HEK293 (cell line): ENCODE results near the gene ZKSCAN5.

ENCODE experiments used
- BCL11B ChIP-seq: fragments of 450-650 bp; formaldehyde crosslinking; IDR thresholded peaks from 2 replicates; pipeline ENCODE4 v1.5.1; 2016; ENCODE audit warnings: low read depth, missing biosample characterization, missing genetic modification characterization
- SP3 ChIP-seq: fragments of 450-650 bp; formaldehyde crosslinking; IDR thresholded peaks from 2 replicates; pipeline ENCODE4 v1.5.1; 2016; ENCODE audit warnings: missing biosample characterization, missing genetic modification characterization
- YY1 ChIP-seq: fragments of 450-650 bp; formaldehyde crosslinking; IDR thresholded peaks from 2 replicates; pipeline ENCODE4 v1.5.1; 2018; ENCODE audit warnings: missing biosample characterization, missing genetic modification characterization
- ZBTB8A ChIP-seq: fragments of 450-650 bp; formaldehyde crosslinking; IDR thresholded peaks from 2 replicates; pipeline ENCODE4 v1.5.1; 2016; ENCODE audit warnings: missing biosample characterization, missing genetic modification characterization
- ZNF10 ChIP-seq: fragments of 450-650 bp; formaldehyde crosslinking; IDR thresholded peaks from 2 replicates; pipeline ENCODE4 v1.5.1; 2017; ENCODE audit warnings: missing biosample characterization, missing genetic modification characterization
- ZNF211 ChIP-seq: fragments of 450-650 bp; formaldehyde crosslinking; IDR thresholded peaks from 2 replicates; pipeline ENCODE4 v1.5.1; 2016; ENCODE audit warnings: low read depth, missing biosample characterization, missing genetic modification characterization
- ZNF24 ChIP-seq: fragments of 450-650 bp; formaldehyde crosslinking; IDR thresholded peaks from 2 replicates; pipeline ENCODE4 v1.5.1; 2016; ENCODE audit warnings: missing biosample characterization, missing genetic modification characterization
- ZNF280C ChIP-seq: fragments of 450-650 bp; formaldehyde crosslinking; IDR thresholded peaks from 2 replicates; pipeline ENCODE4 v1.5.1; 2016; ENCODE audit warnings: missing biosample characterization, missing genetic modification characterization
- ZNF280D ChIP-seq: fragments of 450-650 bp; formaldehyde crosslinking; IDR thresholded peaks from 2 replicates; pipeline ENCODE4 v1.5.1; 2016; ENCODE audit warnings: missing biosample characterization, missing genetic modification characterization
- ZNF423 ChIP-seq: fragments of 450-650 bp; formaldehyde crosslinking; IDR thresholded peaks from 2 replicates; pipeline ENCODE4 v1.5.1; 2016; ENCODE audit warnings: missing biosample characterization, missing genetic modification characterization
- ZNF449 ChIP-seq: fragments of 450-650 bp; formaldehyde crosslinking; IDR thresholded peaks from 2 replicates; pipeline ENCODE4 v1.5.1; 2017; ENCODE audit warnings: missing biosample characterization, mild to moderate bottlenecking, missing genetic modification characterization, moderate library complexity
- ZNF501 ChIP-seq: fragments of 450-650 bp; formaldehyde crosslinking; IDR thresholded peaks from 2 replicates; pipeline ENCODE4 v1.5.1; 2016; ENCODE audit warnings: missing biosample characterization, missing genetic modification characterization
- ZNF529 ChIP-seq: fragments of 450-650 bp; formaldehyde crosslinking; IDR thresholded peaks from 2 replicates; pipeline ENCODE4 v1.5.1; 2017; ENCODE audit warnings: missing genetic modification characterization, missing biosample characterization; ENCODE audit not compliant: insufficient replicate concordance
- ZNF544 ChIP-seq: fragments of 450-650 bp; formaldehyde crosslinking; IDR thresholded peaks from 2 replicates; pipeline ENCODE4 v1.5.0; 2017; ENCODE audit warnings: missing biosample characterization, missing genetic modification characterization
- ZNF664 ChIP-seq: fragments of 450-650 bp; formaldehyde crosslinking; IDR thresholded peaks from 2 replicates; pipeline ENCODE4 v1.5.1; 2016; ENCODE audit warnings: missing biosample characterization, missing genetic modification characterization
- ZNF707 ChIP-seq: fragments of 450-650 bp; formaldehyde crosslinking; IDR thresholded peaks from 2 replicates; pipeline ENCODE4 v1.5.1; 2016; ENCODE audit warnings: missing biosample characterization, missing genetic modification characterization
- ZNF791 ChIP-seq: fragments of 450-650 bp; formaldehyde crosslinking; IDR thresholded peaks from 2 replicates; pipeline ENCODE4 v1.5.1; 2016; ENCODE audit warnings: missing biosample characterization, missing genetic modification characterization
- ZSCAN4 ChIP-seq: fragments of 450-650 bp; formaldehyde crosslinking; IDR thresholded peaks from 2 replicates; pipeline ENCODE4 v1.5.1; 2017; ENCODE audit warnings: missing biosample characterization, missing genetic modification characterization
- TF ChIP-seq, protein P1 (sequence below): IDR thresholded peaks from 2 replicates; pipeline ENCODE4 v1.6.1; 2011; ENCODE audit warnings: mild to moderate bottlenecking, low read depth, low read length, borderline replicate concordance
- TF ChIP-seq, protein P2 (sequence below): sonication (generic); formaldehyde crosslinking; IDR thresholded peaks from 2 replicates; pipeline ENCODE4 v1.8.1; 2022; ENCODE audit warnings: mild to moderate bottlenecking, moderate library complexity, missing genetic modification reagents
- TF ChIP-seq, protein P3 (sequence below): fragments of 450-650 bp; formaldehyde crosslinking; conservative IDR thresholded peaks from 2 replicates; pipeline ENCODE4 v1.5.1; 2016; ENCODE audit warnings: low read depth, missing biosample characterization, missing genetic modification characterization
- TF ChIP-seq, protein P4 (sequence below): fragments of 450-650 bp; formaldehyde crosslinking; optimal IDR thresholded peaks from 2 replicates; pipeline ENCODE3; 2016; ENCODE audit warnings: missing biosample characterization, mild to moderate bottlenecking, missing genetic modification characterization

The ZKSCAN5 gene

GRCh38 chr7:99531354-99531765 lies 26.9 kb downstream of the ZKSCAN5 start (continued):
- TF ChIP-seq ZNF449 (tag by site-specific recombination): no peak
- no peak for TF ChIP-seq ZSCAN4 (tag by site-specific recombination)
- no peak for TF ChIP-seq ZNF423
- no peak for TF ChIP-seq YY1 (tag by site-specific recombination)
- TF ChIP-seq ZNF280C (tag by site-specific recombination): peak; percentile 72; the same call in 1 of the 2 replicates
- TF ChIP-seq SP3: no peak
- TF ChIP-seq, protein P1, sequence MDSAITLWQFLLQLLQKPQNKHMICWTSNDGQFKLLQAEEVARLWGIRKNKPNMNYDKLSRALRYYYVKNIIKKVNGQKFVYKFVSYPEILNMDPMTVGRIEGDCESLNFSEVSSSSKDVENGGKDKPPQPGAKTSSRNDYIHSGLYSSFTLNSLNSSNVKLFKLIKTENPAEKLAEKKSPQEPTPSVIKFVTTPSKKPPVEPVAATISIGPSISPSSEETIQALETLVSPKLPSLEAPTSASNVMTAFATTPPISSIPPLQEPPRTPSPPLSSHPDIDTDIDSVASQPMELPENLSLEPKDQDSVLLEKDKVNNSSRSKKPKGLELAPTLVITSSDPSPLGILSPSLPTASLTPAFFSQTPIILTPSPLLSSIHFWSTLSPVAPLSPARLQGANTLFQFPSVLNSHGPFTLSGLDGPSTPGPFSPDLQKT: no peak
- no peak for TF ChIP-seq ZNF791 (tag by site-specific recombination)
- peak; percentile 63; the same call in 1 of the 2 replicates for TF ChIP-seq ZNF10
- no peak for TF ChIP-seq ZNF211 (tag by site-specific recombination)
- TF ChIP-seq ZNF707 (tag by site-specific recombination): no peak
- TF ChIP-seq, protein P2, sequence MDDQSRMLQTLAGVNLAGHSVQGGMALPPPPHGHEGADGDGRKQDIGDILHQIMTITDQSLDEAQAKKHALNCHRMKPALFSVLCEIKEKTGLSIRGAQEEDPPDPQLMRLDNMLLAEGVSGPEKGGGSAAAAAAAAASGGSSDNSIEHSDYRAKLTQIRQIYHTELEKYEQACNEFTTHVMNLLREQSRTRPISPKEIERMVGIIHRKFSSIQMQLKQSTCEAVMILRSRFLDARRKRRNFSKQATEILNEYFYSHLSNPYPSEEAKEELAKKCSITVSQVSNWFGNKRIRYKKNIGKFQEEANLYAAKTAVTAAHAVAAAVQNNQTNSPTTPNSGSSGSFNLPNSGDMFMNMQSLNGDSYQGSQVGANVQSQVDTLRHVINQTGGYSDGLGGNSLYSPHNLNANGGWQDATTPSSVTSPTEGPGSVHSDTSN (CRISPR knock-in tag): no peak
- TF ChIP-seq ZBTB8A (tag by site-specific recombination): no peak
- TF ChIP-seq ZNF501 (tag by site-specific recombination): no peak
- TF ChIP-seq ZNF24 (tag by site-specific recombination): no peak
- peak; percentile 17 for TF ChIP-seq ZNF529 (tag by site-specific recombination)
- TF ChIP-seq ZNF544 (tag by site-specific recombination): no peak
- TF ChIP-seq ZNF280D: peak; percentile 95
- TF ChIP-seq, protein P3, sequence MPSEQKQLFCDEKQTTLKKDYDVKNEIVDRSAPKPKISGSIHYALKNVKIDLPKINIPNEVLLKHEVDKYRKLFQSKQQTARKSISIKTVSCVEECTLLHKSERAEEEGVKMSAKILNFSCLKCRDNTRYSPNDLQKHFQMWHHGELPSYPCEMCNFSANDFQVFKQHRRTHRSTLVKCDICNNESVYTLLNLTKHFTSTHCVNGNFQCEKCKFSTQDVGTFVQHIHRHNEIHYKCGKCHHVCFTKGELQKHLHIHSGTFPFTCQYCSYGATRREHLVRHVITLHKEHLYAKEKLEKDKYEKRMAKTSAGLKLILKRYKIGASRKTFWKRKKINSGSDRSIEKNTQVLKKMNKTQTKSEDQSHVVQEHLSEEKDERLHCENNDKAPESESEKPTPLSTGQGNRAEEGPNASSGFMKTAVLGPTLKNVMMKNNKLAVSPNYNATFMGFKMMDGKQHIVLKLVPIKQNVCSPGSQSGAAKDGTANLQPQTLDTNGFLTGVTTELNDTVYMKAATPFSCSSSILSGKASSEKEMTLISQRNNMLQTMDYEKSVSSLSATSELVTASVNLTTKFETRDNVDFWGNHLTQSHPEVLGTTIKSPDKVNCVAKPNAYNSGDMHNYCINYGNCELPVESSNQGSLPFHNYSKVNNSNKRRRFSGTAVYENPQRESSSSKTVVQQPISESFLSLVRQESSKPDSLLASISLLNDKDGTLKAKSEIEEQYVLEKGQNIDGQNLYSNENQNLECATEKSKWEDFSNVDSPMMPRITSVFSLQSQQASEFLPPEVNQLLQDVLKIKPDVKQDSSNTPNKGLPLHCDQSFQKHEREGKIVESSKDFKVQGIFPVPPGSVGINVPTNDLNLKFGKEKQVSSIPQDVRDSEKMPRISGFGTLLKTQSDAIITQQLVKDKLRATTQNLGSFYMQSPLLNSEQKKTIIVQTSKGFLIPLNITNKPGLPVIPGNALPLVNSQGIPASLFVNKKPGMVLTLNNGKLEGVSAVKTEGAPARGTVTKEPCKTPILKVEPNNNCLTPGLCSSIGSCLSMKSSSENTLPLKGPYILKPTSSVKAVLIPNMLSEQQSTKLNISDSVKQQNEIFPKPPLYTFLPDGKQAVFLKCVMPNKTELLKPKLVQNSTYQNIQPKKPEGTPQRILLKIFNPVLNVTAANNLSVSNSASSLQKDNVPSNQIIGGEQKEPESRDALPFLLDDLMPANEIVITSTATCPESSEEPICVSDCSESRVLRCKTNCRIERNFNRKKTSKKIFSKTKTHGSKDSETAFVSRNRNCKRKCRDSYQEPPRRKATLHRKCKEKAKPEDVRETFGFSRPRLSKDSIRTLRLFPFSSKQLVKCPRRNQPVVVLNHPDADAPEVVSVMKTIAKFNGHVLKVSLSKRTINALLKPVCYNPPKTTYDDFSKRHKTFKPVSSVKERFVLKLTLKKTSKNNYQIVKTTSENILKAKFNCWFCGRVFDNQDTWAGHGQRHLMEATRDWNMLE (tag by site-specific recombination): 0 out of 2 replicates have a peak, but pooled peaks have one; percentile 30
- TF ChIP-seq BCL11B: no peak
- no peak for TF ChIP-seq ZNF664
- TF ChIP-seq, protein P4, sequence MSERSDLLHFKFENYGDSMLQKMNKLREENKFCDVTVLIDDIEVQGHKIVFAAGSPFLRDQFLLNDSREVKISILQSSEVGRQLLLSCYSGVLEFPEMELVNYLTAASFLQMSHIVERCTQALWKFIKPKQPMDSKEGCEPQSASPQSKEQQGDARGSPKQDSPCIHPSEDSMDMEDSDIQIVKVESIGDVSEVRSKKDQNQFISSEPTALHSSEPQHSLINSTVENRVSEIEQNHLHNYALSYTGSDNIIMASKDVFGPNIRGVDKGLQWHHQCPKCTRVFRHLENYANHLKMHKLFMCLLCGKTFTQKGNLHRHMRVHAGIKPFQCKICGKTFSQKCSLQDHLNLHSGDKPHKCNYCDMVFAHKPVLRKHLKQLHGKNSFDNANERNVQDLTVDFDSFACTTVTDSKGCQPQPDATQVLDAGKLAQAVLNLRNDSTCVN (tag by site-specific recombination): no peak
